Gastroesophageal sphincter (tissue), 4 donors: ENCODE results near the gene SLC25A45. TPM values are rescaled to one million over a fixed set of nuclear protein-coding genes. Genes with fewer than 3 reads are reported as not detected.
A peak's percentile ranks its signal among the peaks of the same experiment; 100 is the strongest.

Source experiments
- ATAC-seq: fragments of 150-250 bp; one replicate; pipeline ENCODE4 v1.9.1; 2016; ENCODE audit warnings: mild to moderate bottlenecking, moderate library complexity
- H3K27ac ChIP-seq, 4 donors: fragments of 200-600 bp; sonication (generic) in 3 of 4; 1 replicate in 3 of 4; 2 replicates in 1 of 4; pipeline ENCODE4 v1.5.1; 2016 to 2019
- H3K27me3 ChIP-seq: fragments of 200-600 bp; sonication (generic); one replicate; pipeline ENCODE4 v1.5.1; 2019
- H3K36me3 ChIP-seq, 2 donors: fragments of 200-600 bp; sonication (generic); one replicate each; pipeline ENCODE4 v1.5.1; 2019; ENCODE audit warnings: control low read depth in 1 of 2
- H3K4me1 ChIP-seq, 3 donors: fragments of 200-600 bp; sonication (generic); 1 replicate in 2 of 3; 2 replicates in 1 of 3; pipeline ENCODE4 v1.5.1; 2016 to 2019; ENCODE audit warnings: control low read depth in 2 of 3
- H3K4me3 ChIP-seq, 2 donors: fragments of 200-600 bp; sonication (generic); one replicate each; pipeline ENCODE4 v1.5.1; 2019; ENCODE audit warnings: mild to moderate bottlenecking in 1 of 2, moderate library complexity in 1 of 2
- H3K9me3 ChIP-seq, 3 donors: fragments of 200-600 bp; sonication (generic); one replicate each; pipeline ENCODE4 v1.5.1; 2017 to 2019; ENCODE audit warnings: control low read depth in 2 of 3
- EP300 ChIP-seq: sonication (generic); formaldehyde crosslinking; IDR thresholded peaks from one replicate; pipeline ENCODE4 v1.6.1; 2017; ENCODE audit warnings: antibody characterized with exemption, mild to moderate bottlenecking
- POLR2A ChIP-seq, 2 donors: fragments of 450-650 bp; IDR thresholded peaks; one replicate each; pipeline ENCODE4 v1.6.1; 2017; ENCODE audit warnings: antibody characterized with exemption in 2 of 2, mild to moderate bottlenecking in 2 of 2, moderate library complexity in 1 of 2
- POLR2AphosphoS5 ChIP-seq: sonication (generic); formaldehyde crosslinking; IDR thresholded peaks from one replicate; pipeline ENCODE4 v1.6.1; 2017; ENCODE audit warnings: antibody characterized with exemption
- WGBS, 2 donors: methylation state at CpG; one replicate each; pipeline ENCODE4 v1.1.5; 2018; ENCODE audit warnings: low coverage in 1 of 2; 5-methylcytosine and 5-hydroxymethylcytosine counted together
- total RNA-seq, 4 donors: library from RNA; depleted of rRNA; stranded (reverse); fragments of >200 nt; gene quantifications; one replicate each; pipeline ENCODE4 v1.1.0, GENCODE V29; 2016
- TF ChIP-seq, protein P1 (sequence below), 4 experiments: fragments of 200-600 bp in 2 of 4; fragments of 450-650 bp in 2 of 4; sonication (generic) in 1 of 4; IDR thresholded peaks; one replicate each; pipeline ENCODE4 v1.5.1; 2017 to 2019; ENCODE audit warnings: antibody characterized with exemption in 4 of 4, mild to moderate bottlenecking in 2 of 4, moderate library complexity in 2 of 4

SLC25A45 gene
- total RNA-seq, 4 donors from 2014 or later, result 3.7 to 11.5 (median 7.5) TPM

DNA sequence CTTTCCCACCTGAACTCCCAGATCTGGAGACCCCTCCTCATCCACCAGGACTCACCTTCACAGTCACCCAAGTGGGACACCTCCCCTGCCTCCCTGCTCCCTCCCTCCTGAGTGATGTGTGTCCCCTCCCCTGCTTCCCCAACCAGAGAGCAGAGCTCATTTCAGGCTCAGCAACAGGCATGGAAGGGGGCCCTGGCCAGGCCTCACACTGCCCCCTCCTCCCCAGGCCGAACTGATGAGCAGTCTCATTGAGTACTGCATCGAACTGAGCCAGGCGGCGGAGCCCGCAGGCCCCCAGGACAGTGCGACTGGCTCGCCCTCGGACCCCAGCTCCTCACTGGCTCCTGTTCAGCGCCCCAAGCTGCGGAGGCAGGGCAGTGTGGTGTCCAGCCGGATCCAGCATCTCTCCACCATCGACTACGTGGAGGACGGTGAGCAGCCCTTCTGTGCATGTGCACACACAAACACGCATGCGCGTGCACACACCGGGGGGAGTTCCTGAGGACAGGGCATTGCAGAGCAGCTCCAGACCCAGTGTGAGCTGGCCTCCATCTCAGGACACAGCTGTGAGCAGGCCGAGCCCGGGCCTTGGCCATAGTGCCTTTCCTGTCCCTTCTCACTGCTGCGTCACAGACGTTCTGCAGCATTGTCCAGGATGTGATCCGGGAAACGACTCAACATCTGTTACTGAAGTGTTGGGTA lies 22.3 kb upstream of the SLC25A45 start:
- WGBS, 2 donors, result 85 to 95% methylated on average over 4 to 5 of the region's 24 CpGs
- TF ChIP-seq, protein P1, sequence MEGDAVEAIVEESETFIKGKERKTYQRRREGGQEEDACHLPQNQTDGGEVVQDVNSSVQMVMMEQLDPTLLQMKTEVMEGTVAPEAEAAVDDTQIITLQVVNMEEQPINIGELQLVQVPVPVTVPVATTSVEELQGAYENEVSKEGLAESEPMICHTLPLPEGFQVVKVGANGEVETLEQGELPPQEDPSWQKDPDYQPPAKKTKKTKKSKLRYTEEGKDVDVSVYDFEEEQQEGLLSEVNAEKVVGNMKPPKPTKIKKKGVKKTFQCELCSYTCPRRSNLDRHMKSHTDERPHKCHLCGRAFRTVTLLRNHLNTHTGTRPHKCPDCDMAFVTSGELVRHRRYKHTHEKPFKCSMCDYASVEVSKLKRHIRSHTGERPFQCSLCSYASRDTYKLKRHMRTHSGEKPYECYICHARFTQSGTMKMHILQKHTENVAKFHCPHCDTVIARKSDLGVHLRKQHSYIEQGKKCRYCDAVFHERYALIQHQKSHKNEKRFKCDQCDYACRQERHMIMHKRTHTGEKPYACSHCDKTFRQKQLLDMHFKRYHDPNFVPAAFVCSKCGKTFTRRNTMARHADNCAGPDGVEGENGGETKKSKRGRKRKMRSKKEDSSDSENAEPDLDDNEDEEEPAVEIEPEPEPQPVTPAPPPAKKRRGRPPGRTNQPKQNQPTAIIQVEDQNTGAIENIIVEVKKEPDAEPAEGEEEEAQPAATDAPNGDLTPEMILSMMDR (IDR thresholded peaks at IDR 0.05), result no peak
- TF ChIP-seq POLR2A (IDR thresholded peaks at IDR 0.05), result no peak
- H3K4me3 ChIP-seq, result no peak overlapping the region
- H3K4me1 ChIP-seq, result peaks cover 0 to 16% (median 0%) of the 10 kb centered on the region in 3 donors
- H3K9me3 ChIP-seq, result no peaks in the 10 kb centered on the region
- H3K27me3 ChIP-seq, result no peaks in the 10 kb centered on the region
- H3K36me3 ChIP-seq, result peaks cover 0 to 95% of the 10 kb centered on the region in 2 donors
- H3K27ac ChIP-seq, result peak overlapping the region in 3 of 4 donors; percentile 1 to 61 (median 6)
- peak; percentile 54 for ATAC-seq

GRCh38 chr11:65404210-65404609 lies 21.8 kb upstream of the SLC25A45 start:
- H3K4me1 ChIP-seq, result peaks cover 0 to 16% (median 0%) of the 10 kb centered on the region in 3 donors
- H3K9me3 ChIP-seq, result no peaks in the 10 kb centered on the region
- peak overlapping the region in 3 of 4 donors; percentile 1 to 61 (median 6) for H3K27ac ChIP-seq
- H3K4me3 ChIP-seq, result no peak overlapping the region
- H3K36me3 ChIP-seq, result peaks cover 0 to 95% of the 10 kb centered on the region in 2 donors
- 80% methylated on average over 7 of the region's 13 CpGs; no CpG with 5 or more reads in 1 of the 2 donors for WGBS, 2 donors
- H3K27me3 ChIP-seq, result no peaks in the 10 kb centered on the region
- no peak for ATAC-seq
- TF ChIP-seq EP300 (no peak), POLR2AphosphoS5 (no peak), POLR2A (IDR thresholded peaks at IDR 0.05) (no peak)
- TF ChIP-seq, protein P1 (IDR thresholded peaks at IDR 0.05), result no peak

DNA sequence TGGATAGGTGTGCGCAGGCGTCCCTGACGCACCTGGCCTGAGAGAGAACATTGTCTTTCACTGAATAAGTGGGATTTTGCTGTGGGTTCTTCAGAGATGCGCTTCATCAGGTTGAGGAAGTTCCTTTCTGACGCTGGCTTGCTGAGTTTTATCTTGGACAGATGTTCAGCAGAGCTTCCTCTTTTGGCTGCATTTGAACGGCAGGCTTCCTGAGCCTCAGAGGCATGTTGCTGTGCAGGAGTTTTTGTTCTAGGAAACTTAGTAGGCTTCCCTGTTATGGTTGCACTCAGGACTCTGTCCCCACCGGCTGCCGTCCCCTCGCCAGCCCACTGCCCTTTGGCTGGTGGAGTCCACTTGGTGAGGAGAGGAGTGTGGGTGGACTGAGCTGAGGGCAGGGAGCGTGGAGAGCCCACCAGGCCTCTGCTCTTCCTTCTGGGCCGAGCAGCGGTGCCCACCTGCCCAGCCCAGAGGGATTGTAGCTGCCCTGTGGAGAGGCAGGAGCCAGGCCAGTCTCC lies 21.2 kb upstream of the SLC25A45 start:
- H3K36me3 ChIP-seq, result peaks cover 0 to 94% of the 10 kb centered on the region in 2 donors
- TF ChIP-seq, protein P1 (IDR thresholded peaks at IDR 0.05), result no peak
- no peak for TF ChIP-seq POLR2AphosphoS5
- TF ChIP-seq EP300, result no peak
- peaks cover 0 to 16% (median 0%) of the 10 kb centered on the region in 3 donors for H3K4me1 ChIP-seq
- 41 to 47% methylated on average over 2 to 3 of the region's 12 CpGs for WGBS, 2 donors
- no peaks in the 10 kb centered on the region for H3K27me3 ChIP-seq
- ATAC-seq, result peak; percentile 62
- no peak overlapping the region for H3K4me3 ChIP-seq
- no peaks in the 10 kb centered on the region for H3K9me3 ChIP-seq
- peak overlapping the region in 3 of 4 donors; percentile 1 to 61 (median 31) for H3K27ac ChIP-seq

- Histone ChIP-seq H3K36me3 (peaks cover 0 to 94% of the 10 kb centered on the region in 2 donors), H3K4me3 (no peak overlapping the region), H3K4me1 (peaks cover 0 to 16% (median 0%) of the 10 kb centered on the region in 3 donors), H3K9me3 (no peaks in the 10 kb centered on the region), H3K27me3 (no peaks in the 10 kb centered on the region), H3K27ac (no peak overlapping the region)
- ATAC-seq, result no peak
- TF ChIP-seq, protein P1 (IDR thresholded peaks at IDR 0.05), result no peak
- no peak for TF ChIP-seq POLR2A (IDR thresholded peaks at IDR 0.05)
- 67 to 79% methylated on average over 2 of the region's 2 CpGs for WGBS, 2 donors
Measured at GRCh38 chr11:65402790-65403189, 20.3 kb upstream of the SLC25A45 start.

DNA sequence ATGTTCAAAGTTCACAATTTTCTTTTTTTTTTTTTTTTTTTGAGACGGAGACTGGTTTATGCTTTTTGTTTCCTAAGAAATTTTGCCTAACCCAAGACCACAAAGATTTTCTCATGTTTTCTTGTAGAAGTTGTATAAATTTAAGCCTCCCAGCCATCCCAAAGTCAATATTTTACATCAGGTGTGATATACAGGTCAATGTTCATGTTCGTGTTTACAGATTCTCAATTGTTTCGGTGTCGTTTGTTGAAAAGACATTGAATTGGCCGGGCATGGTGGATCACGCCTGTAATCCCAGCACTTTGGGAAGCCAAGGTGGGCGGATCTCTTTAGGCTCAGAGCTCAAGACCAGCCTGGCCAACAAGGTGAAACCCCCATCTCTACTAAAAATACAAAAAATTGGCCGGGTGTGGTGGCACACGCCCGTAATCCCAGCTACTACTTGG lies 19.4 kb upstream of the SLC25A45 start:
- TF ChIP-seq, protein P1 (IDR thresholded peaks at IDR 0.05), result no peak
- TF ChIP-seq EP300 (no peak), POLR2AphosphoS5 (no peak), POLR2A (IDR thresholded peaks at IDR 0.05) (no peak)
- H3K9me3 ChIP-seq, result no peaks in the 10 kb centered on the region
- peaks cover 0 to 94% of the 10 kb centered on the region in 2 donors for H3K36me3 ChIP-seq
- H3K27me3 ChIP-seq, result no peaks in the 10 kb centered on the region
- H3K4me3 ChIP-seq, result no peak overlapping the region
- ATAC-seq, result no peak
- peaks cover 0 to 16% (median 0%) of the 10 kb centered on the region in 3 donors for H3K4me1 ChIP-seq
- H3K27ac ChIP-seq, result no peak overlapping the region
- 90 to 100% methylated on average over 3 to 5 of the region's 10 CpGs for WGBS, 2 donors
